OCI-LY1 (cell line): ENCODE measurements around the gene GOLPH3.
"Not testable (repeated sequence)": the region's sequence is repeated elsewhere in the genome, so short reads cannot be mapped to it uniquely, and the experiment has no call there.

ENCODE experiments used
- H2AFZ ChIP-seq: fragments of 200-600 bp; sonication (generic), shearing (Covaris generic); 2 replicates; pipeline ENCODE4 v1.6.0; 2014; ENCODE audit warnings: antibody characterized with exemption, mild to moderate bottlenecking, low read length
- H3F3A ChIP-seq: fragments of 200-600 bp; sonication (generic), shearing (Covaris generic); 2 replicates; pipeline ENCODE4 v1.6.0; 2014; ENCODE audit warnings: mild to moderate bottlenecking, antibody characterized with exemption, low read length, moderate library complexity; ENCODE audit not compliant: insufficient read depth
- H3K27ac ChIP-seq: fragments of 200-600 bp; sonication (generic); 2 replicates; pipeline ENCODE4 v1.5.1; 2014; ENCODE audit warnings: low read length, mixed run types, mild to moderate bottlenecking, low read depth; ENCODE audit not compliant: poor library complexity, severe bottlenecking
- H3K27me3 ChIP-seq: fragments of 200-600 bp; sonication (generic); 2 replicates; pipeline ENCODE4 v1.6.0; 2014; ENCODE audit warnings: antibody characterized with exemption, mild to moderate bottlenecking, low read length, moderate library complexity; ENCODE audit not compliant: insufficient read depth
- H3K36me3 ChIP-seq: fragments of 200-600 bp; sonication (generic); 2 replicates; pipeline ENCODE4 v1.6.1; 2014; ENCODE audit warnings: mild to moderate bottlenecking, antibody characterized with exemption, low read length, moderate library complexity, mixed read lengths; ENCODE audit not compliant: insufficient read depth
- H3K4me1 ChIP-seq: fragments of 200-600 bp; sonication (generic); 2 replicates; pipeline ENCODE4 v1.5.1; 2014; ENCODE audit warnings: mild to moderate bottlenecking, low read length, moderate library complexity; ENCODE audit not compliant: insufficient read depth, severe bottlenecking
- H3K4me2 ChIP-seq: fragments of 200-600 bp; sonication (generic), shearing (Covaris generic); 2 replicates; pipeline ENCODE4 v1.6.1; 2014; ENCODE audit warnings: low read length
- H3K4me3 ChIP-seq: fragments of 200-600 bp; sonication (generic); 2 replicates; pipeline ENCODE4 v1.5.1; 2014; ENCODE audit warnings: low read length, low read depth, mild to moderate bottlenecking, mixed read lengths; ENCODE audit not compliant: poor library complexity, severe bottlenecking
- H3K79me2 ChIP-seq: fragments of 200-600 bp; shearing (Covaris generic); 2 replicates; pipeline ENCODE4 v1.6.1; 2016; ENCODE audit warnings: mixed run types, low read length, mixed read lengths; ENCODE audit not compliant: insufficient read depth
- H3K9ac ChIP-seq: fragments of 200-600 bp; sonication (generic), shearing (Covaris generic); 2 replicates; pipeline ENCODE4 v1.6.1; 2014; ENCODE audit warnings: mild to moderate bottlenecking, low read length, mixed read lengths
- H3K9me2 ChIP-seq: fragments of 200-600 bp; sonication (generic), shearing (Covaris generic); 2 replicates; pipeline ENCODE4 v1.6.1; 2014; ENCODE audit warnings: low read depth, mild to moderate bottlenecking, low read length, mixed read lengths
- H3K9me3 ChIP-seq: fragments of 200-600 bp; shearing (Covaris generic); 2 replicates; pipeline ENCODE4 v1.6.1; 2014; ENCODE audit warnings: low read length, mixed read lengths
- H4K20me1 ChIP-seq: fragments of 200-600 bp; sonication (generic), shearing (Covaris generic); 2 replicates; pipeline ENCODE4 v1.6.0; 2016; ENCODE audit warnings: mild to moderate bottlenecking, low read length; ENCODE audit not compliant: insufficient read depth
- CTCF ChIP-seq: fragments of 200-600 bp; sonication (generic), shearing (Covaris generic); IDR thresholded peaks from 2 replicates; pipeline ENCODE4 v1.5.1; 2017; ENCODE audit warnings: mild to moderate bottlenecking, antibody characterized with exemption, low read length, moderate library complexity, mixed read lengths
- EZH2 ChIP-seq: fragments of 200-600 bp; sonication (generic), shearing (Covaris generic); IDR thresholded peaks from 2 replicates; pipeline ENCODE4 v1.8.0; 2017; ENCODE audit warnings: borderline replicate concordance, mixed run types, mild to moderate bottlenecking, antibody characterized with exemption, low read length, moderate library complexity, mixed read lengths

The GOLPH3 gene

GRCh38 chr5:32083981-32084430 lies 90.1 kb downstream of the GOLPH3 start:
- H3K4me3 ChIP-seq = no peak overlapping the region
- H3K27ac ChIP-seq = no peak overlapping the region
- H3K9ac ChIP-seq = no peak overlapping the region
- H3K36me3 ChIP-seq = peaks cover 13% of the 10 kb centered on the region; the same call in 1 of the 2 replicates
- no peaks in the 10 kb centered on the region for H3K9me3 ChIP-seq
- H3K4me2 ChIP-seq = no peak overlapping the region
- H3F3A ChIP-seq = no peaks in the 10 kb centered on the region
- no peaks in the 10 kb centered on the region for H3K27me3 ChIP-seq
- no peaks in the 10 kb centered on the region for H3K79me2 ChIP-seq
- H4K20me1 ChIP-seq = no peaks in the 10 kb centered on the region
- no peaks in the 10 kb centered on the region for H3K4me1 ChIP-seq
- TF ChIP-seq CTCF = no peak
- no peak for TF ChIP-seq EZH2
- no peaks in the 10 kb centered on the region for H3K9me2 ChIP-seq
- H2AFZ ChIP-seq = no peak overlapping the region

GRCh38 chr5:32082701-32083100 lies 91.4 kb downstream of the GOLPH3 start:
- Histone ChIP-seq H3K27me3 (no peaks in the 10 kb centered on the region), H3K4me3 (no peak overlapping the region), H3K79me2 (no peaks in the 10 kb centered on the region), H4K20me1 (no peaks in the 10 kb centered on the region), H3K27ac (no peak overlapping the region), H3K9me3 (no peaks in the 10 kb centered on the region), H3K9ac (no peak overlapping the region), H3K36me3 (peaks cover 13% of the 10 kb centered on the region; the same call in 1 of the 2 replicates), H3K4me2 (no peak overlapping the region), H2AFZ (no peak overlapping the region), H3F3A (no peaks in the 10 kb centered on the region), H3K9me2 (no peaks in the 10 kb centered on the region), H3K4me1 (no peaks in the 10 kb centered on the region)
- TF ChIP-seq CTCF (no peak), EZH2 (no peak)

- not testable (repeated sequence) for H3F3A ChIP-seq
These were observed 93.6 kb downstream of the GOLPH3 start for GRCh38 chr5:32080565-32080964.

GRCh38 chr5:32078855-32079254 lies 95.3 kb downstream of the GOLPH3 start:
- not testable (repeated sequence) for H3F3A ChIP-seq, H3K36me3 ChIP-seq, H3K4me1 ChIP-seq, H3K27ac ChIP-seq, H3K9me3 ChIP-seq, H4K20me1 ChIP-seq, H3K4me3 ChIP-seq, H3K4me2 ChIP-seq, H3K27me3 ChIP-seq, H3K9me2 ChIP-seq, H3K79me2 ChIP-seq, H2AFZ ChIP-seq, H3K9ac ChIP-seq

More at GRCh38 chr5:32080565-32080964, 93.6 kb downstream of the GOLPH3 start:
- not testable (repeated sequence) for H3K4me2 ChIP-seq, H4K20me1 ChIP-seq, H3K4me3 ChIP-seq, H2AFZ ChIP-seq, H3K9me3 ChIP-seq, H3K79me2 ChIP-seq, H3K27ac ChIP-seq, H3K9me2 ChIP-seq, H3K9ac ChIP-seq, H3K4me1 ChIP-seq, H3K27me3 ChIP-seq
- H3K36me3 ChIP-seq = peaks cover 12% of the 10 kb centered on the region
